Fibroblast of mammary gland (primary cell): ENCODE results near the gene AUH.

Experiments
- DNase-seq: peaks from one replicate; pipeline ENCODE4 v3.0.0-alpha.2; 2010; ENCODE audit warnings: low read depth
- H3K4me3 ChIP-seq: 2 replicates; pipeline ENCODE4 v1.5.1; 2011; ENCODE audit warnings: low read depth, mild to moderate bottlenecking, low read length, moderate library complexity; ENCODE audit not compliant: control insufficient read depth
- CTCF ChIP-seq: conservative IDR thresholded peaks from 2 replicates; pipeline ENCODE4 v1.5.1; 2011; ENCODE audit warnings: low read depth, low read length, inconsistent platforms; ENCODE audit not compliant: control insufficient read depth, insufficient read depth

Gene AUH

GRCh38 chr9:91291866-91292265 is 69.9 kb downstream of the AUH start:
- H3K4me3 ChIP-seq, result no peak overlapping the region
- DNase-seq, result peak; percentile 31
- no peak for TF ChIP-seq CTCF

DNA sequence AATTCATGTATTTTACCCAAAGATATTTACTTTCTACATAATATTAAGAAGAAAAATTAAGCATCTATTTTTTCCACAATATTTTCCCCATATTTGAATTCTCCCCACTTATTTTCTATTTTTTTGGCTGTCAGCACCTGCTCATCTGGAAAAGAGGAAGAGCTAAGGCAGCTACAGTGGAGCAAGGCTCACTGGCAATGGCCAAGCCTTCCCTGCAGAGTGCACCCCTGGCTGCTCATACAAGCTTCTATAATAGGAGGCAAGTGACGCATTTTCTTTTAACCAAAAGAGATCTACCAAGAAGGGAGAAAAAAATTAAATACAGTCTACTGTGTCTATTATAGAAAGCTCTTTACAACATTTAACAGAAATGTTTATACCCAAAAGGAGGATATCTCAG is 72.5 kb downstream of the AUH start:
- DNase-seq, result no peak
- no peak overlapping the region for H3K4me3 ChIP-seq
- TF ChIP-seq CTCF, result no peak

- TF ChIP-seq CTCF, result no peak
- peak; percentile 30 for DNase-seq
- H3K4me3 ChIP-seq, result no peak overlapping the region
Observed at GRCh38 chr9:91285729-91286353, 75.9 kb downstream of the AUH start.

GRCh38 chr9:91282292-91282691 is 79.4 kb downstream of the AUH start:
- no peak overlapping the region for H3K4me3 ChIP-seq
- no peak for TF ChIP-seq CTCF
- DNase-seq, result peak; percentile 65

DNA sequence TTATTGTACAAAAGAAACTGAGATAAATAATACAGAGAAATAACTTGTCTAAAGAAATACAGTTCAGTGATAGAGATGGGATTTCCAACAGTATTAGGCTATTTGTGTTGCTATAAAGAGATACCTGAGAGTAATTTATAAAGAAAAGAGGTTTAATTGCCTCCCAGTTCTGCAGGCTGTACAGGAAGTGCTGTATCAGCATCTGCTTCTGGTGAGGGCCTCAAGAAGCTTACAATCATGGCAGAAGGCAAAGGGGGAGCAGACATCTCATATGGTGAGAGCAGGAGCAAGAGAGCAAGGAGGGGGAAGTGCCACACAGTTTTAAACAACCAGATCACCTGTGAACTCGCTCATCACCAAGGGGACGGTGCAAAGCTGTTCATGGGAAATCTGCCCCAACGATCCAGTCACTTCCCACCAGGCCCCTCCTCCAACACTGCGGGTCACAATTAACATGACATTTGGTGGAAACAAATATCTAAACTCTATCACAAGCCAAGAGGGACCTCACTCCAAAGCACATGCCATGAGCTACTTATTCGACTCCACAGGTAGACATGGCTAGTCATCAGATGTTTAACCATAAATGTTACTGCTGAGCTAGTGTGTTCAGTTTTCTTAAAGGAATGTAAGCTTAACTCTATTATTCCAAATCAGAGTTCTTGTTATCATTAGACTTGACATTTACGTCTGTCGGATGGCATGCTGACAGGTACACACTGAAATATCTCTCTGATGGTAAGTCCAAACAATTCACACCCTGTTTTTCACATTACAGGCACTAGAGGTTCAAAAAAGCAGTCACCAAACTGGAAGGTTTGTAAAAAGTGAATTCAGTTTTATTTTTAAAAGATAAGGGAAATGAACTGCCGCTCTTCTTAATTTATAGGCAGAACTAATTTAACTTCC is 82.2 kb downstream of the AUH start:
- no peak overlapping the region for H3K4me3 ChIP-seq
- DNase-seq, result no peak
- no peak for TF ChIP-seq CTCF

GRCh38 chr9:91276513-91276912 is 85.2 kb downstream of the AUH start:
- TF ChIP-seq CTCF, result no peak
- no peak overlapping the region for H3K4me3 ChIP-seq
- no peak for DNase-seq
